Lower leg skin (tissue), 3 donors: ENCODE data around the gene SLC13A5.

Experiments used
- CTCF ChIP-seq, 3 donors: fragments of 450-650 bp; IDR thresholded peaks; one replicate each; pipeline ENCODE4 v1.5.1; 2016; ENCODE audit warnings: antibody characterized with exemption in 3 of 3, mild to moderate bottlenecking in 3 of 3, moderate library complexity in 2 of 3
- POLR2A ChIP-seq, 2 donors: fragments of 450-650 bp; IDR thresholded peaks; one replicate each; pipeline ENCODE4 v1.6.1; 2016 to 2017; ENCODE audit warnings: antibody characterized with exemption in 2 of 2, mild to moderate bottlenecking in 1 of 2, moderate library complexity in 1 of 2

- TF ChIP-seq POLR2A (IDR thresholded peaks at IDR 0.05), result no peak
- TF ChIP-seq CTCF (IDR thresholded peaks at IDR 0.05), result no peak
Measured at GRCh38 chr17:6749519-6749918, 36.4 kb upstream of the SLC13A5 start.
